Hepatocyte (in vitro differentiated cells): ENCODE data around the gene RPS6KA1.

ENCODE experiments used
- EZH2 ChIP-seq: fragments of 200-600 bp; sonication (generic); IDR thresholded peaks from 2 replicates; pipeline ENCODE4 v1.6.1; 2016; ENCODE audit warnings: antibody characterized with exemption, mild to moderate bottlenecking, borderline replicate concordance
- EZH2phosphoT487 ChIP-seq: fragments of 200-600 bp; sonication (generic); IDR thresholded peaks from one replicate; pipeline ENCODE4 v1.6.1; 2018; ENCODE audit warnings: antibody characterized with exemption, mild to moderate bottlenecking, low read depth, moderate library complexity; ENCODE audit not compliant: unreplicated experiment, severe bottlenecking
- TF ChIP-seq, protein P1 (sequence below): fragments of 200-600 bp; sonication (generic); IDR thresholded peaks from 2 replicates; pipeline ENCODE4 v1.5.1; 2016; ENCODE audit warnings: antibody characterized with exemption, mild to moderate bottlenecking; ENCODE audit not compliant: poor library complexity

DNA sequence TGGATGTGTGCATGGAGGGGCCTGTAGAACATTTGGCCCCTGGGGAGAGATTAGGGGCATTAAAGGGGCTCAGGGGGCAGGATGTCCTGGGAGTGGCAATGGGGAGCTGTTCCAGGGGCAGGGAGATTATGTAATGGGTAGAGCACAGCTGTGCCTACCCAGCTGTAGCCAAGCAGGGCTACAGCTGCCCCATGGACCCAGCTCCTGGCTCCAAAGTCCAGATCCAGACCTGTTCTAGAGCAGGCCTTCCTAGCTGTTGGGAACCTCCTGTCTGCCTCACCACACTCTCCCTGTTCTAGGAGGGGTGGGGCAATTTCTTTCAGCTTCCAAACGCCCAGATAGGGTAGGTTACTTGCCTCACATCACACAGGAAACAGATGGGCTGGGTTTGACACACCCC, 5.6 kb downstream of the RPS6KA1 start:
- TF ChIP-seq, protein P1, sequence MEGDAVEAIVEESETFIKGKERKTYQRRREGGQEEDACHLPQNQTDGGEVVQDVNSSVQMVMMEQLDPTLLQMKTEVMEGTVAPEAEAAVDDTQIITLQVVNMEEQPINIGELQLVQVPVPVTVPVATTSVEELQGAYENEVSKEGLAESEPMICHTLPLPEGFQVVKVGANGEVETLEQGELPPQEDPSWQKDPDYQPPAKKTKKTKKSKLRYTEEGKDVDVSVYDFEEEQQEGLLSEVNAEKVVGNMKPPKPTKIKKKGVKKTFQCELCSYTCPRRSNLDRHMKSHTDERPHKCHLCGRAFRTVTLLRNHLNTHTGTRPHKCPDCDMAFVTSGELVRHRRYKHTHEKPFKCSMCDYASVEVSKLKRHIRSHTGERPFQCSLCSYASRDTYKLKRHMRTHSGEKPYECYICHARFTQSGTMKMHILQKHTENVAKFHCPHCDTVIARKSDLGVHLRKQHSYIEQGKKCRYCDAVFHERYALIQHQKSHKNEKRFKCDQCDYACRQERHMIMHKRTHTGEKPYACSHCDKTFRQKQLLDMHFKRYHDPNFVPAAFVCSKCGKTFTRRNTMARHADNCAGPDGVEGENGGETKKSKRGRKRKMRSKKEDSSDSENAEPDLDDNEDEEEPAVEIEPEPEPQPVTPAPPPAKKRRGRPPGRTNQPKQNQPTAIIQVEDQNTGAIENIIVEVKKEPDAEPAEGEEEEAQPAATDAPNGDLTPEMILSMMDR: no peak
- TF ChIP-seq EZH2 (no peak), EZH2phosphoT487 (no peak)
